Mucosa of rectum (tissue), 2 donors: ENCODE measurements around the gene BICD2.

Experiments
- H3K27ac ChIP-seq, 2 donors: one replicate each; pipeline ENCODE4 v1.7.0; 2013; ENCODE audit warnings: inconsistent platforms in 2 of 2, low read depth in 2 of 2, low read length in 2 of 2
- H3K27me3 ChIP-seq, 2 donors: one replicate each; pipeline ENCODE4 v1.7.0; 2013; ENCODE audit warnings: low read length in 2 of 2; ENCODE audit not compliant: control insufficient read depth in 2 of 2, insufficient read depth in 2 of 2
- H3K36me3 ChIP-seq, 2 donors: one replicate each; pipeline ENCODE4 v1.7.0; 2013; ENCODE audit warnings: low read length in 2 of 2; ENCODE audit not compliant: control insufficient read depth in 2 of 2, insufficient read depth in 2 of 2
- H3K4me1 ChIP-seq, 2 donors: one replicate each; pipeline ENCODE4 v1.7.0; 2013; ENCODE audit warnings: low read length in 2 of 2, mild to moderate bottlenecking in 1 of 2; ENCODE audit not compliant: control insufficient read depth in 2 of 2, insufficient read depth in 2 of 2
- H3K4me3 ChIP-seq, 2 donors: one replicate each; pipeline ENCODE4 v1.7.0; 2013; ENCODE audit warnings: low read length in 2 of 2
- H3K9ac ChIP-seq, 2 donors: one replicate each; pipeline ENCODE4 v1.7.0; 2013; ENCODE audit warnings: low read length in 2 of 2, low read depth in 1 of 2, mild to moderate bottlenecking in 1 of 2
- H3K9me3 ChIP-seq, 2 donors: one replicate each; pipeline ENCODE4 v1.7.0; 2013; ENCODE audit warnings: low read length in 2 of 2; ENCODE audit not compliant: control insufficient read depth in 2 of 2
- donor health status: healthy.
- donor health status: Normal muscosa, but diverticular disease.

Gene BICD2

DNA sequence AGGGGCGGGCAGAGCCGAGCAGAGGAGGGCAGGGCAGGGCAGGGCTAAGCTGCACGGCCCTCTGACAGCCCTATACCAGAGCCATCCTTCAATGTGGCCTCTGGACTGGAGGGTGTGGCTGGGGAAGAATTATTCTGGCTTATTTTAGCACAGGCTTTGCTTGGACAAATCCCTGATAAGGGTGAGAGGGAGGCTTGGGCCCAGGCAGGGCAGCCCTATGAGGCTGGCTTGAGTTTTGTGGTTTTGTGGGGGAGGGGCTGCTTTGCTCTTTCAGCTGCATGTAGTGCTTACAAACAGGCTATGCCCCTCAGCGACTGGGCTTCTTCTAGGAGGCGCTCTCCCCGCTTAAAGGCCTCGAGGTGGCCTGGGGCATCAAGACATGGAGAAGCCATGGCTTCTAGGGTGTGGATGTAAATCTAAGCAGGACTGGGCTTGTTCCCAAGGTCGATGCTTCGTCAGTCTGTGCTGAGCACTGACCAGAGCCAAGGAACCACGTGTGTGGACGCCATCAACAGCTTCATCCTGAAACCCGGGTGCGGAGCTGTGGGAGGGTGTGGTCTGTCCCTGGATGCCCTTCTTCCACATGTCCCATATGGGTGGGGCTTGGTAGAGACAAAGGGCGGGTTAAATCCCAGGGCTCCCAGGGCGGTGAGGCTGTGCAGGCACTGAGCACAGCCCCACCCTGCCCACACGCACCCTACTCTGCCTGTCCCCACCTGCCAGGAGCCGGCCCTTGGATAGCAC, 49.0 kb downstream of the BICD2 start:
- no peaks in the 10 kb centered on the region for H3K27me3 ChIP-seq

GRCh38 chr9:92714787-92715487, 49.7 kb downstream of the BICD2 start:
- Histone ChIP-seq H3K4me1 (peaks cover 10 to 12% of the 10 kb centered on the region in 2 donors), H3K4me3 (no peak overlapping the region), H3K36me3 (peaks cover 60 to 67% of the 10 kb centered on the region in 2 donors), H3K27ac (no peak overlapping the region), H3K9me3 (no peaks in the 10 kb centered on the region), H3K27me3 (no peaks in the 10 kb centered on the region), H3K9ac (no peak overlapping the region)

More for the DNA sequence above, 49.0 kb downstream of the BICD2 start:
- Histone ChIP-seq H3K36me3 (peaks cover 61 to 74% of the 10 kb centered on the region in 2 donors), H3K9ac (no peak overlapping the region), H3K27ac (no peak overlapping the region), H3K4me1 (peaks cover 10 to 12% of the 10 kb centered on the region in 2 donors), H3K4me3 (no peak overlapping the region), H3K9me3 (no peaks in the 10 kb centered on the region)

DNA sequence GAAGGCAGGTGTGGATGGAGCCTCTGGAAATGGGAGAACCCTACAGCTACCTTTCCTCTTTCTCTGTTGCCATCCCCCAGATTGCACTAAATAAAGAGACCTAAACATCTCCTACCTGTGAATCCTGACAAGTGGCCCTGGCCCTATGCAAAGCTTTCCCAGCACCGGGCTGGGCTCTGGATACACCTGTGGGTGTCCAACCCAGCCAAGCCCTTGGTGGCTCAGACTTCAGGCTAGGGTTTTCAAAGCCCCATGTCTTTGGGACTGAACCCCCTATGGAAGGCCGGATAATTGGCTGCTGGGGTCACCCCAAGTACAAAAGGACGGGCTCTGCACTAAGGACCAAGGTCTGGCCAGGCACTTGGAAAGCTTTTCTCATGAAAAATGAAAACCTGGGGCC, 50.6 kb downstream of the BICD2 start:
- Histone ChIP-seq H3K9ac (no peak overlapping the region), H3K36me3 (peaks cover 55 to 64% of the 10 kb centered on the region in 2 donors), H3K9me3 (no peaks in the 10 kb centered on the region), H3K4me1 (peaks cover 10 to 12% of the 10 kb centered on the region in 2 donors), H3K4me3 (no peak overlapping the region), H3K27ac (no peak overlapping the region), H3K27me3 (no peaks in the 10 kb centered on the region)

DNA sequence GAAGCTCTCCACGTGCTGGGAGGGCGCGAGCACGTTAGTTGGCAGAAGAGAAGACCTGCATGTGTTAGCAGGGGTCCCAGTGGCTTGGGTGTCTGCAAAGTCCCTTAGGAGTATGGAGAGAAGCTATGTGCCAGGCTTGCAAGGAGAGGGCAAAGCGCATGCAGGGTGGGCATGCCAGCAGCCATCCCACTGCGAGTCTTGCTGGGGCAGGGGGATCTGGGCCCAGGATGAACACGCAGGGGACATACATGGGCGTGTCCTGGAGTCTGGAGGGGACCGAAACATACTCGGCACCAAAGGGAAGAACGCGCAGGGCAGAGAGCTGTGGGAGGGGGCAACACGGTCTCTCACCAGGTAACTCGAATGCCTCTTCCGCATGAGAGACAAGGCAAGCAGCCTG, 51.1 kb downstream of the BICD2 start:
- Histone ChIP-seq H3K27ac (no peak overlapping the region), H3K4me1 (peaks cover 10 to 12% of the 10 kb centered on the region in 2 donors), H3K36me3 (peaks cover 51 to 63% of the 10 kb centered on the region in 2 donors), H3K4me3 (no peak overlapping the region), H3K27me3 (no peaks in the 10 kb centered on the region), H3K9me3 (no peaks in the 10 kb centered on the region), H3K9ac (no peak overlapping the region)

DNA sequence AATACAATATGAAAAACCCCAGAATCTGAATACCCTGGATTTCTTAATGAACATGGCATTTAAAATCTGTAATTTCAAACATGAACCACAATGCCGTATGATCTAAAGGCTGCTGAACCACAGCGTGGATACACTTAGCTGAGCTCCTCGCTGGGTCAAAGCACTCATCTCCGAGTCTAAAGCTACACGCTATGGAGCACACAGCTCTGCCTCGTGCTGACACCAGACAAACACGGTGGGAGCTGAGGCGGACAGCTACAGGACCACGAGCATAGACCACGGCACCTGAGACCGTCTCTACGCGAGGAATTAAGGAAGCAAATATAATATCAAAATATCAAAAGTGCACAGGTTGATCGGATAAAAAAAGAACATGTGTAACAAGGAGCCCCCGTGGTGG, 51.9 kb downstream of the BICD2 start:
- Histone ChIP-seq H3K27ac (no peak overlapping the region), H3K4me3 (no peak overlapping the region), H3K4me1 (peaks cover 10 to 12% of the 10 kb centered on the region in 2 donors), H3K9me3 (no peaks in the 10 kb centered on the region), H3K36me3 (peaks cover 43 to 55% of the 10 kb centered on the region in 2 donors), H3K27me3 (no peaks in the 10 kb centered on the region), H3K9ac (no peak overlapping the region)

DNA sequence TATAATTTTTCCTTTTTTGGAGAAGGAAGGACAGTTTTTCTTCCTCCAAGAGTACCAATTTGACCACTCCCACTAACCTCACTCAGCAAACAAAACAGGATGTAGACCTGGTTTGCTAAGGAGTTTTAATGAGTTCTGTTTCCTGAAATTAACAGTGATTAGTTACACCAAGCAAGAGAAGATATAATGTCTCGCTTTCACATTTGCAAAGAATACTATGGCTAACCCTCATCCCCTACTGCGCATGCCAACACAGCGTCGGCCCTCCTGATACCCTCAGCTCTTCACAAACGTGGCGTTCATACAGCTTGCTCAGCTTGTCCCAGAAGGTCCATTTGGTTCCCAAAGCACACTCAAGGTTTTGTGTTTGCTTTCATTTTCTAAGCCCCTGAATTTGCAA, 52.8 kb downstream of the BICD2 start:
- H3K27me3 ChIP-seq = no peaks in the 10 kb centered on the region
- H3K9ac ChIP-seq = no peak overlapping the region
- peaks cover 36 to 47% of the 10 kb centered on the region in 2 donors for H3K36me3 ChIP-seq
- peaks cover 10 to 12% of the 10 kb centered on the region in 2 donors for H3K4me1 ChIP-seq
- peak overlapping the region in 1 of 2 donors; percentile 11 for H3K27ac ChIP-seq
- no peak overlapping the region for H3K4me3 ChIP-seq
- no peaks in the 10 kb centered on the region for H3K9me3 ChIP-seq

DNA sequence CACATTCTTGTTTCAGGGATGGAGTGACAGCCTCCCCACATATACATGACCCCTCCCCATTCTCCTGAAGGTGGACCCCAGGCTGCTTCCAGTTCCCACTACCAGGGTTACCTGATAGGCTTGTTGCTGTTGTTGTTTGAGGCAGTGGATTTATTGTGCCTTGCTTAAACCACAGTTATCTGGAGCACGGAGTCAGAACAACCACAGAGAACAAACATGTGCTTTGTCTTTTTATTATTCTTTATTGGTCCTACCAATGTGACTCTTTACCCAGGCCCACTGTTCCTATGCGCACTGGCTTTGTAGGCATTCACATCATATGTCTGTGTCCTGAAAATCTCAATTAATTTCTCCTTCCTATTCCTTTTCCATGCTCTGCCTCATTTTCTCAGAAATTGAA, 53.5 kb downstream of the BICD2 start:
- no peak overlapping the region for H3K27ac ChIP-seq
- H3K36me3 ChIP-seq = peaks cover 36 to 46% of the 10 kb centered on the region in 2 donors
- no peak overlapping the region for H3K9ac ChIP-seq
- H3K4me1 ChIP-seq = peaks cover 5% of the 10 kb centered on the region in 2 donors
- H3K9me3 ChIP-seq = no peaks in the 10 kb centered on the region
- no peaks in the 10 kb centered on the region for H3K27me3 ChIP-seq
- H3K4me3 ChIP-seq = no peak overlapping the region

DNA sequence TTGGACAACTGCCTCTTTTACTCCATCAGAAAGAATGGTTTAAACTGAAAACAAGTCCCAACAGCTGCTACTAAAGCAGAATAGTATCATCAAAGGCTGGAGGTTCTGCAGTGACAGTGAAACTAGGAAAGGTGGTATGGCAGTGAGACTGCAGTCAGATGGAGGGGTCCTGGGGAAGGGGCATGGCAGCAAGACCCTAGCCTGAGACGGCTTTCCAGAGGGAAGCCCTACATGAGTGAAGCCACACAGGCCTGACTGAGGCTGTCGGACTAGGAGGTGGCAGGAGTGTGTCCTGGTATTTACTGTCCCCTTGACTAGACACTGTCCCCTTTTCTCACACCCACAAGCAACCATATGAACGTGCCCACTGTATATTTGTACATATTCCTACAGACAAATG, 54.3 kb downstream of the BICD2 start:
- Histone ChIP-seq H3K9me3 (no peaks in the 10 kb centered on the region), H3K9ac (no peak overlapping the region), H3K4me1 (no peaks in the 10 kb centered on the region), H3K4me3 (no peak overlapping the region), H3K36me3 (peaks cover 36 to 43% of the 10 kb centered on the region in 2 donors), H3K27ac (no peak overlapping the region), H3K27me3 (no peaks in the 10 kb centered on the region)

- Histone ChIP-seq H3K27ac (no peak overlapping the region), H3K36me3 (peaks cover 32 to 39% of the 10 kb centered on the region in 2 donors), H3K4me1 (no peaks in the 10 kb centered on the region)
Measured at GRCh38 chr9:92709954-92710353, 54.7 kb downstream of the BICD2 start.

GRCh38 chr9:92709240-92709639, 55.4 kb downstream of the BICD2 start:
- Histone ChIP-seq H3K36me3 (peaks cover 25 to 32% of the 10 kb centered on the region in 2 donors), H3K27ac (no peak overlapping the region), H3K9me3 (no peaks in the 10 kb centered on the region)

More at GRCh38 chr9:92709954-92710353, 54.7 kb downstream of the BICD2 start:
- no peak overlapping the region for H3K4me3 ChIP-seq
- no peaks in the 10 kb centered on the region for H3K27me3 ChIP-seq
- no peaks in the 10 kb centered on the region for H3K9me3 ChIP-seq
- no peak overlapping the region for H3K9ac ChIP-seq

More at GRCh38 chr9:92709240-92709639, 55.4 kb downstream of the BICD2 start:
- Histone ChIP-seq H3K27me3 (no peaks in the 10 kb centered on the region), H3K4me3 (no peak overlapping the region), H3K4me1 (no peaks in the 10 kb centered on the region), H3K9ac (no peak overlapping the region)
